H1 (cell line): Measurements from ENCODE around the gene DUSP11. TPM values are rescaled to one million over a fixed set of nuclear protein-coding genes. Genes with fewer than 3 reads are reported as not detected.

Experiments used
- CHD7 ChIP-seq: fragments of 300-600 bp; sonication (generic); IDR thresholded peaks from 2 replicates; pipeline ENCODE4 v1.7.1; 2012; ENCODE audit warnings: low read length, moderate library complexity, mild to moderate bottlenecking, inconsistent platforms; ENCODE audit not compliant: insufficient replicate concordance
- SAP30 ChIP-seq: fragments of 300-600 bp; sonication (generic); IDR thresholded peaks from 2 replicates; pipeline ENCODE4 v1.7.1; 2012; ENCODE audit warnings: low read length, moderate library complexity, mild to moderate bottlenecking, inconsistent platforms; ENCODE audit not compliant: insufficient read depth, insufficient replicate concordance
- SP1 ChIP-seq: IDR thresholded peaks from 2 replicates; pipeline ENCODE4 v1.6.1; 2011; ENCODE audit warnings: low read depth, low read length
- TEAD4 ChIP-seq: IDR thresholded peaks from 2 replicates; pipeline ENCODE4 v1.6.1; 2012; ENCODE audit warnings: low read depth, low read length, inconsistent platforms, mixed read lengths
- polyA plus RNA-seq, 7 experiments: library from polyadenylated mRNA; depleted of rRNA in 3 of 7; stranded (reverse) in 5 of 7; unstranded in 2 of 7; fragments of >200 nt in 5 of 7; fragments of 200-250 nt in 2 of 7; gene quantifications; 1 replicate in 5 of 7; 2 replicates in 1 of 7; 4 replicates in 1 of 7; pipeline versions ENCODE4 v1.2.1 to v1.2.3, GENCODE V29; 2011 to 2013; ENCODE audit warnings: missing spikeins in 2 of 7, mixed read lengths in 2 of 7
- total RNA-seq: library from RNA; stranded (reverse); fragmentation: NEBNext Ultra II Directional; extraction: Animal tissue kit (Norgen Biotek cat#: 25700); gene quantifications from 2 replicates; pipeline ENCODE4 v1.2.1, GENCODE V29; 2021
- TF ChIP-seq, protein P1 (sequence below): IDR thresholded peaks from 2 replicates; pipeline ENCODE4 v1.6.1; 2012; ENCODE audit warnings: low read length, inconsistent platforms
- TF ChIP-seq, protein P2 (sequence below): IDR thresholded peaks from 2 replicates; pipeline ENCODE4 v1.6.1; 2011; ENCODE audit warnings: low read length, improper control_type of control experiment

Gene DUSP11
- total and polyA plus RNA-seq, 2 of the 8 experiments (the other 6 are each of a cell fraction or from before 2014, with no cell fraction given): 12.2 to 19.1 TPM

GRCh38 chr2:73736855-73737779 lies 42.8 kb downstream of the DUSP11 start, which contains the start of gene TPRKB (continued):
- TF ChIP-seq CHD7: no peak
- TF ChIP-seq SAP30: no peak
- TF ChIP-seq, protein P1, sequence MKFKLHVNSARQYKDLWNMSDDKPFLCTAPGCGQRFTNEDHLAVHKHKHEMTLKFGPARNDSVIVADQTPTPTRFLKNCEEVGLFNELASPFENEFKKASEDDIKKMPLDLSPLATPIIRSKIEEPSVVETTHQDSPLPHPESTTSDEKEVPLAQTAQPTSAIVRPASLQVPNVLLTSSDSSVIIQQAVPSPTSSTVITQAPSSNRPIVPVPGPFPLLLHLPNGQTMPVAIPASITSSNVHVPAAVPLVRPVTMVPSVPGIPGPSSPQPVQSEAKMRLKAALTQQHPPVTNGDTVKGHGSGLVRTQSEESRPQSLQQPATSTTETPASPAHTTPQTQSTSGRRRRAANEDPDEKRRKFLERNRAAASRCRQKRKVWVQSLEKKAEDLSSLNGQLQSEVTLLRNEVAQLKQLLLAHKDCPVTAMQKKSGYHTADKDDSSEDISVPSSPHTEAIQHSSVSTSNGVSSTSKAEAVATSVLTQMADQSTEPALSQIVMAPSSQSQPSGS: peak; percentile 90
- peak; percentile 39; the same call in 1 of the 2 replicates for TF ChIP-seq SP1
- TF ChIP-seq, protein P2, sequence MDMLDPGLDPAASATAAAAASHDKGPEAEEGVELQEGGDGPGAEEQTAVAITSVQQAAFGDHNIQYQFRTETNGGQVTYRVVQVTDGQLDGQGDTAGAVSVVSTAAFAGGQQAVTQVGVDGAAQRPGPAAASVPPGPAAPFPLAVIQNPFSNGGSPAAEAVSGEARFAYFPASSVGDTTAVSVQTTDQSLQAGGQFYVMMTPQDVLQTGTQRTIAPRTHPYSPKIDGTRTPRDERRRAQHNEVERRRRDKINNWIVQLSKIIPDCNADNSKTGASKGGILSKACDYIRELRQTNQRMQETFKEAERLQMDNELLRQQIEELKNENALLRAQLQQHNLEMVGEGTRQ: no peak
- no peak for TF ChIP-seq TEAD4
